Measurements from ENCODE around the gene SETD1B. TPM values are rescaled to one million over a fixed set of nuclear protein-coding genes. Genes with fewer than 3 reads are reported as not detected.

The SETD1B gene
- total and polyA plus RNA-seq, 2 of the 4 experiments (the other 2 are of a cell fraction): 0.90 to 5.1 TPM

DNA sequence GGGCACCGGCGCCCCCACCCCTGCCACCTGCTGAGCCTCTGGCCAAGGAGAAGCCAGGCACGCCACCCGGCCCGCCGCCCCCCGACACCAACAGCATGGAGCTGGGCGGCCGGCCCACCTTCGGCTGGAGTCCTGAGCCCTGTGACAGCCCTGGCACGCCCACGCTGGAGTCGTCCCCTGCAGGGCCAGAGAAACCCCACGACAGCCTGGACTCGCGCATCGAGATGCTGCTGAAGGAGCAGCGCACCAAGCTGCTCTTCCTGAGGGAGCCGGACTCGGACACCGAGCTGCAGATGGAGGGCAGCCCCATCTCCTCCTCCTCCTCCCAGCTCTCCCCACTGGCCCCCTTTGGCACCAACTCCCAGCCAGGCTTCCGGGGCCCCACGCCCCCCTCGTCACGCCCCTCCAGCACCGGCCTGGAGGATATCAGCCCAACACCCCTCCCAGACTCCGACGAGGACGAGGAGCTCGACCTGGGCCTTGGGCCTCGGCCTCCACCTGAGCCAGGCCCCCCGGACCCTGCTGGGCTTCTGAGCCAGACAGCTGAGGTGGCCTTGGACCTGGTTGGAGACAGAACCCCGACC lies 6.5 kb downstream of the SETD1B start:
- TF ChIP-seq CEBPB (IDR thresholded peaks at IDR 0.05; ENCODE audit: low read depth, low read length) (no peak), POLR2A (IDR thresholded peaks at IDR 0.05; ENCODE audit: low read depth, low read length) (no peak), FOS (IDR thresholded peaks at IDR 0.05; ENCODE audit: low read depth, low read length) (no peak), MAFK (IDR thresholded peaks at IDR 0.05; ENCODE audit: low read depth, low read length) (no peak), MAZ (IDR thresholded peaks at IDR 0.05; ENCODE audit: borderline replicate concordance, low read depth, low read length) (no peak), CHD1 (IDR thresholded peaks at IDR 0.05; ENCODE audit: low read depth, low read length) (no peak), SMC3 (IDR thresholded peaks at IDR 0.05; ENCODE audit: low read depth, low read length) (no peak), RAD21 (IDR thresholded peaks at IDR 0.05; ENCODE audit: low read length) (no peak)
- TF ChIP-seq, protein P1, sequence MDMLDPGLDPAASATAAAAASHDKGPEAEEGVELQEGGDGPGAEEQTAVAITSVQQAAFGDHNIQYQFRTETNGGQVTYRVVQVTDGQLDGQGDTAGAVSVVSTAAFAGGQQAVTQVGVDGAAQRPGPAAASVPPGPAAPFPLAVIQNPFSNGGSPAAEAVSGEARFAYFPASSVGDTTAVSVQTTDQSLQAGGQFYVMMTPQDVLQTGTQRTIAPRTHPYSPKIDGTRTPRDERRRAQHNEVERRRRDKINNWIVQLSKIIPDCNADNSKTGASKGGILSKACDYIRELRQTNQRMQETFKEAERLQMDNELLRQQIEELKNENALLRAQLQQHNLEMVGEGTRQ (IDR thresholded peaks at IDR 0.05; ENCODE audit: low read depth, low read length): no peak
- no peak for ATAC-seq (ENCODE audit: low read depth)
- Histone ChIP-seq H2AK5ac (ENCODE audit: low read depth, low read length) (no peak overlapping the region), H3K4me2 (ENCODE audit: low read depth, low read length) (no peak overlapping the region), H3K56ac (ENCODE audit: extremely low read depth, insufficient read depth, low read length) (no peak overlapping the region), H3K4me3 (ENCODE audit: insufficient read depth, low read depth, low read length) (no peak overlapping the region), H2BK120ac (ENCODE audit: low read depth, low read length) (no peak overlapping the region), H4K91ac (ENCODE audit: insufficient read depth, low read depth, low read length) (no peak overlapping the region), H3K79me1 (ENCODE audit: low read depth in 1 of 2, low read length in 2 of 2) (peaks cover 29 to 72% of the 10 kb centered on the region in 2 experiments), H3K18ac (ENCODE audit: low read depth, low read length) (no peak overlapping the region), H3K14ac (replicated peaks; ENCODE audit: low read depth, low read length) (no peak overlapping the region), H3K9me3 (ENCODE audit: control insufficient read depth, insufficient read depth, low read length) (no peaks in the 10 kb centered on the region), H3K27ac (ENCODE audit: insufficient read depth, low read length) (no peak overlapping the region), H3K4me1 (ENCODE audit: control insufficient read depth, insufficient read depth, low read length) (peaks cover 23% of the 10 kb centered on the region), H3K27me3 (ENCODE audit: control insufficient read depth, insufficient read depth, low read length) (no peaks in the 10 kb centered on the region), H2BK15ac (ENCODE audit: low read depth, low read length) (no peak overlapping the region), H3K23ac (ENCODE audit: low read depth, low read length) (no peak overlapping the region), H2BK20ac (ENCODE audit: low read depth, low read length) (no peak overlapping the region), H4K8ac (ENCODE audit: low read depth in 2 of 2, low read length in 2 of 2) (no peak overlapping the region), H2AK9ac (replicated peaks; ENCODE audit: low read depth, low read length, poor library complexity) (peak overlapping the region; percentile 23), H4K5ac (ENCODE audit: low read depth, low read length) (no peak overlapping the region), H2AFZ (replicated peaks; ENCODE audit: low read length, poor library complexity) (no peak overlapping the region), H2BK5ac (ENCODE audit: low read depth, low read length, poor library complexity, severe bottlenecking) (no peak overlapping the region), H3K9ac (ENCODE audit: low read depth, low read length) (no peak overlapping the region), H3K36me3 (ENCODE audit: control insufficient read depth, insufficient read depth, low read length) (peaks cover 54% of the 10 kb centered on the region), H4K20me1 (ENCODE audit: insufficient read depth, low read length) (peaks cover 67% of the 10 kb centered on the region), H3K4ac (ENCODE audit: low read depth, low read length) (no peak overlapping the region), H3K9me1 (ENCODE audit: insufficient read depth, low read length) (no peaks in the 10 kb centered on the region)
- ChIA-PET POLR2A (ENCODE audit: unreplicated experiment) (interaction anchor here (1.7 to 2.4 kb wide), 2 partner anchors 9 to 16 kb away, joined by 10 to 20 read pairs; partner anchors contain the start of gene RHOF), CTCF (interaction anchor here (4.1 kb wide), 1 partner anchor 16 kb away, joined by 49 read pairs; the partner anchor contains the start of gene RHOF)
- intact Hi-C loops (cut with micrococcal nuclease) (no loop called here), dilution Hi-C loops (cut with HindIII; ENCODE audit: low sequenced_read_pairs, unreplicated experiment) (no loop called here), in situ Hi-C loops (cut with MboI; ENCODE audit: low sequenced_read_pairs) (no loop called here)
- no peak for DNase-seq
- WGBS, 2 experiments (ENCODE audit: extremely low coverage in 2 of 2, insufficient read length in 1 of 2): 80% methylated on average over 19 of the region's 33 CpGs; no CpG with 5 or more reads in 1 of the 2 experiments
- no TSS peak for BruUV-seq (replicated peaks)

Data from IMR-90 (cell line).